Breast epithelium (tissue), 3 donors: ENCODE data around the gene ADAMTS17.

Experiments
- POLR2A ChIP-seq: fragments of 450-650 bp; IDR thresholded peaks from one replicate; pipeline ENCODE4 v1.6.1; 2016; ENCODE audit warnings: antibody characterized with exemption, mild to moderate bottlenecking, moderate library complexity
- POLR2AphosphoS5 ChIP-seq, 3 donors: sonication (generic); formaldehyde crosslinking; IDR thresholded peaks; one replicate each; pipeline ENCODE4 v1.6.1; 2017; ENCODE audit warnings: antibody characterized with exemption in 3 of 3
- TF ChIP-seq, protein P1 (sequence below), 3 donors: fragments of 450-650 bp; IDR thresholded peaks; one replicate each; pipeline ENCODE4 v1.5.1; 2016 to 2017; ENCODE audit warnings: antibody characterized with exemption in 3 of 3, mild to moderate bottlenecking in 3 of 3, moderate library complexity in 3 of 3

DNA sequence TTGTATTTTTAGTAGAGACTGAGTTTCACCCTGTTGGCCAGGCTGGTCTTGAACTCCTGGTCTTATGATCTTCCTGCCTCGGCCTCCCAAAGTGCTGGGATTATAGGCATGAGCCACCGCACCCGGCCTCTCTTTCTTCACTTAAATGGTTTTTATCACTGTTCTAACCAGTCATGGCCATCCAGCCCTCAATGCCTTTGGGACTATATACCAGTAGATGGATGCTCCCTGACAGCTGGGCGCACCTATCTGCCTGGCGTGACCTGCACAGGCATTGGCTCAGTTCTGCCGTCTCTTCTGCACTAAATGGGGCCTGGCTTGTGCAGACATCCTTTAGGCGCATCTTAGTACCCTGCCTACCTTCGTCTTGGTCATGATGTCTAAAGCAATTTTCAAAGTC lies 233.4 kb downstream of the ADAMTS17 start:
- TF ChIP-seq, protein P1, sequence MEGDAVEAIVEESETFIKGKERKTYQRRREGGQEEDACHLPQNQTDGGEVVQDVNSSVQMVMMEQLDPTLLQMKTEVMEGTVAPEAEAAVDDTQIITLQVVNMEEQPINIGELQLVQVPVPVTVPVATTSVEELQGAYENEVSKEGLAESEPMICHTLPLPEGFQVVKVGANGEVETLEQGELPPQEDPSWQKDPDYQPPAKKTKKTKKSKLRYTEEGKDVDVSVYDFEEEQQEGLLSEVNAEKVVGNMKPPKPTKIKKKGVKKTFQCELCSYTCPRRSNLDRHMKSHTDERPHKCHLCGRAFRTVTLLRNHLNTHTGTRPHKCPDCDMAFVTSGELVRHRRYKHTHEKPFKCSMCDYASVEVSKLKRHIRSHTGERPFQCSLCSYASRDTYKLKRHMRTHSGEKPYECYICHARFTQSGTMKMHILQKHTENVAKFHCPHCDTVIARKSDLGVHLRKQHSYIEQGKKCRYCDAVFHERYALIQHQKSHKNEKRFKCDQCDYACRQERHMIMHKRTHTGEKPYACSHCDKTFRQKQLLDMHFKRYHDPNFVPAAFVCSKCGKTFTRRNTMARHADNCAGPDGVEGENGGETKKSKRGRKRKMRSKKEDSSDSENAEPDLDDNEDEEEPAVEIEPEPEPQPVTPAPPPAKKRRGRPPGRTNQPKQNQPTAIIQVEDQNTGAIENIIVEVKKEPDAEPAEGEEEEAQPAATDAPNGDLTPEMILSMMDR (IDR thresholded peaks at IDR 0.05), result no peak
- TF ChIP-seq POLR2AphosphoS5 (IDR thresholded peaks at IDR 0.05) (no peak), POLR2A (no peak)
